ENCODE measurements around the gene GRK3.
"Not testable (repeated sequence)": the region's sequence is repeated elsewhere in the genome, so short reads cannot be mapped to it uniquely, and the experiment has no call there.

The GRK3 gene

DNA sequence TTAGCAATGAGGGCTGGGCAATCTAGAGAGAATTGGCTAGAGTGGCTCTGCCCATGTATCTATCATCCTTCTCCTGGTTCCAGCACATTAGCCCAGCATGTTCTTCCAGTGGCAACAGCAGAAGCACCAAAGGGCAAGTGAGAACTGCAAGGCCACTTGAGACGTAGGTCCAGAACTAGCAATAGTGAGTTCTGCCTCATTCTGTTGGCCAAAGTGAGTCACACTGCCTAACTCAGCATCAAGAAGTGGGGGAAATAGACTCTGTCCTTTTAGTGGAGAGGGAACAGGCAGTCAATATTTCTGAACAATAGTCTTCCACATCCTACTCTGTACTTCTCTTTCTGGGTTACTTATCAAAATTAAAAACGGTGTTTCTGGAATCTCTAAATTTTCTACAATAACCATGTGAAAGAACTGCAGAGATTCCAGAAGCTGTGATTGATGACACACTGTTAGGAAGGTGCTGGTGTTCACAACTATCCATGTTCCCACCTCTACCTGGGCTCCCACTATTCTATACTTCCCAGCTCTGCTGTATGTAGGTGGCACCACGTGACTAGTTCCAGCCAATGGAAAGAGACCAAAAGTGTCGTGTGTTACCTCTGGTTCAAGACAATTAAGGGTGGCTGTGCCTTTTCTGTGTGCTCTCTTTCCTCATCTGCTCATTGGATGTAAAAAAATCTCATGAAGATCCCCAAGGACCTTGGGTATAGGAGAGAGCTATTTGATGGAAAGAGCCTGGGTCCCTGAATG lies 23.4 kb upstream of the GRK3 start:
- ATAC-seq (replicated peaks; ENCODE audit: extremely low read depth, poor library complexity, severe bottlenecking) (no peak), DNase-seq (ENCODE audit: low spot score in 2 of 2) (no peak)
- no peak overlapping the region for H3K27ac Mint-ChIP-seq (ENCODE audit: low read depth)

DNA sequence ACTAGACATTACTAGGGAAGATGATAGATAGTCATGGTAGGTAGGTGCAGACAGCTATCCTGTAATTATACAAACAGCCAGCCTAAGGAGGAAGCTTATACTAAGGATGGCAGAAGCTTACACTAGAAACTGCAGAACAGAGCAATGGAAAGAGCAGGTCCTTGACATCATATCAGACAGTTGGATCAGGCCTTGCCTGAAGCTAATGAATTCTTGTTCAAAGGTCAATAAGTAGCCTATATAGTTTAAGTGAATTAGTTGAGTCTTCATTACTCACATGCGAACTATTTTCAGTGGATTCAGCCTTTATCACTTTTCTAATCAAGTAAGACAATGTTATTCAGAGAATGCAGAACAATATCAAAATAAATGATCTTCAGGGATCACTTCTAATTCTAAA lies 22.3 kb upstream of the GRK3 start:
- no peak overlapping the region for H3K27ac Mint-ChIP-seq (ENCODE audit: low read depth)
- no peaks in the 10 kb centered on the region for H3K4me1 Mint-ChIP-seq
- peaks cover 24% of the 10 kb centered on the region for H3K27me3 Mint-ChIP-seq
- no peak for DNase-seq (ENCODE audit: low spot score in 2 of 2)
- H3K4me3 Mint-ChIP-seq = no peak overlapping the region
- no peaks in the 10 kb centered on the region for H3K36me3 Mint-ChIP-seq (ENCODE audit: insufficient read depth)
- H3K9me3 Mint-ChIP-seq = no peaks in the 10 kb centered on the region
- ATAC-seq (replicated peaks; ENCODE audit: extremely low read depth, poor library complexity, severe bottlenecking) = no peak

More for the DNA sequence above, 23.4 kb upstream of the GRK3 start:
- H3K27me3 Mint-ChIP-seq = peaks cover 29% of the 10 kb centered on the region
- H3K4me1 Mint-ChIP-seq = no peaks in the 10 kb centered on the region
- H3K36me3 Mint-ChIP-seq (ENCODE audit: insufficient read depth) = no peaks in the 10 kb centered on the region
- H3K9me3 Mint-ChIP-seq = no peaks in the 10 kb centered on the region
- no peak overlapping the region for H3K4me3 Mint-ChIP-seq

DNA sequence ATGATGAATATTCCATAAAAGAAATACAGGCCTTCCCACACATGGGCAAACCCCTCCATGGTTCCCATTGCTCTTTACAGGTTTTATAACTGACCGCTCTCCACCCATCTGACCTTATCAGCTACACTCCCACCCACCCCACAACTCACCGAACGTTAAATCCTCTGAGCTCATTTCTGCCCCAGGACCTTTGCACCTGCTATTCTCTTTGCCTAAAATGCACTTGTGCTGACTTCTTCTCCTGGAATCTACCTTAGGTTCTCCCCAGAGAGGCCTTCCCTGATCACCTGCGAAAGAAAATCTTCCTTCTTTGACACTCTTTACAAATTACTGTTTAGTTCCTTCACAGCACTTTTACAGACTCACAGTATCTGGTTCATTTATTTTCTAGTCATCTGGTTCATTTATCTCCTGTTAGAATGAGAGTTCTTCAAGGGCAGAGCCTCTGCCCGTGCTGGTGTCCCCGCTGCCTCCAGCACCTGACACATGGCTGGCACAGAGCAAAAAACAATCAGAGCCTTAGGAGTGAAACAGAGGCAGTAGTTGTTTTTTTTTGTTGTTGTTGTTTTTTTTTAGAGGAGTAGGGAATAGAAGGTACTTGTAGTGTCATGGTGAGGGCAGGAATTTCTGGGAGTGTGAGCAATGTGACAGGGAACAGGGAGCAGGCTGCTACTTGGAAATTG lies 21.6 kb upstream of the GRK3 start:
- H3K27ac Mint-ChIP-seq (ENCODE audit: low read depth) = no peak overlapping the region
- peaks cover 24% of the 10 kb centered on the region for H3K27me3 Mint-ChIP-seq
- H3K4me1 Mint-ChIP-seq = no peaks in the 10 kb centered on the region
- no peak for DNase-seq (ENCODE audit: low spot score in 2 of 2)
- ATAC-seq (replicated peaks; ENCODE audit: extremely low read depth, poor library complexity, severe bottlenecking) = no peak
- H3K9me3 Mint-ChIP-seq = no peaks in the 10 kb centered on the region
- H3K36me3 Mint-ChIP-seq (ENCODE audit: insufficient read depth) = no peaks in the 10 kb centered on the region
- no peak overlapping the region for H3K4me3 Mint-ChIP-seq

DNA sequence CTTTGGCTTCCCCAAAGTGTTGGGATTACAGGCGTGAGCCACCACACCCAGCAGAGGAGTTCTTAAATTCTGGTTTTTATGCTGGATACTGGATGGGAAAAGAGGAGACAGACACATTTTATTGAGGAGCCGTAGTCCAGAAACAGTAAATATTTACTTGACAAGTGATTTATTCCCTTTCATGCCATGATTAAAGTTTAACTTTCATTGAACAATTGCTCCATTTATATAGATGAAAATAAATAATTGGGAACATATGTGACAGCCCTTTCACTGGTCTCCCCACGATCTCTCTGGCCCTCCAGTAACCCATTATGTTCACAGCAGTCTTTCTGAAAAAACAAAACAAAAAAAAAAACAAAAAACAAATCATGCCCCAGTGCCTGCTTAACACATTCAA lies 19.3 kb upstream of the GRK3 start:
- H3K27me3 Mint-ChIP-seq = peaks cover 24% of the 10 kb centered on the region
- H3K4me1 Mint-ChIP-seq = no peaks in the 10 kb centered on the region
- no peaks in the 10 kb centered on the region for H3K9me3 Mint-ChIP-seq
- H3K4me3 Mint-ChIP-seq = no peak overlapping the region
- no peaks in the 10 kb centered on the region for H3K36me3 Mint-ChIP-seq (ENCODE audit: insufficient read depth)
- DNase-seq (ENCODE audit: low spot score in 2 of 2) (no peak), ATAC-seq (replicated peaks; ENCODE audit: extremely low read depth, poor library complexity, severe bottlenecking) (no peak)
- H3K27ac Mint-ChIP-seq (ENCODE audit: low read depth) = no peak overlapping the region

DNA sequence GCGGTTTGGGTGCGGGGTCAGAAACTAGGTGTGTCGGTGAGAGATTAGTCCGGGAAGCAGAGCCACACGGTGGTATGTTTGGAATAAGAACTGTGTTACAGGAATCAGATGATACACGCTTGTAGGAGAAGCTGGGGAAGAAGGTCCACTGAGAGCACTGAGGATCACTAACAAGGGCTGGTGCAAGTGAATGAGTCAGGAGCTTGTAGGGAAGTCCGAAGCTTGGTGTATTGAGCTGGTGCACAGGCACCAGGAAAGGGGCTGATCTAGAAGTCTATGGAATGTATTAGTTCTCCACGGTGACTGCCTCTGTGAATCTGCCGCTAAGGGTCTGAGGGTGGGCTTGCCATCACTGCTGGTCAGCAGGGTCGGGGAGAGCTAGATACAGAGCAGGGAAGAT lies 18.8 kb upstream of the GRK3 start:
- Mint-ChIP-seq H3K27me3 (peaks cover 24% of the 10 kb centered on the region), H3K36me3 (ENCODE audit: insufficient read depth) (no peaks in the 10 kb centered on the region), H3K9me3 (no peaks in the 10 kb centered on the region), H3K27ac (ENCODE audit: low read depth) (no peak overlapping the region), H3K4me1 (no peaks in the 10 kb centered on the region), H3K4me3 (no peak overlapping the region)
- no peak for DNase-seq (ENCODE audit: low spot score in 2 of 2)
- ATAC-seq (replicated peaks; ENCODE audit: extremely low read depth, poor library complexity, severe bottlenecking) = no peak

DNA sequence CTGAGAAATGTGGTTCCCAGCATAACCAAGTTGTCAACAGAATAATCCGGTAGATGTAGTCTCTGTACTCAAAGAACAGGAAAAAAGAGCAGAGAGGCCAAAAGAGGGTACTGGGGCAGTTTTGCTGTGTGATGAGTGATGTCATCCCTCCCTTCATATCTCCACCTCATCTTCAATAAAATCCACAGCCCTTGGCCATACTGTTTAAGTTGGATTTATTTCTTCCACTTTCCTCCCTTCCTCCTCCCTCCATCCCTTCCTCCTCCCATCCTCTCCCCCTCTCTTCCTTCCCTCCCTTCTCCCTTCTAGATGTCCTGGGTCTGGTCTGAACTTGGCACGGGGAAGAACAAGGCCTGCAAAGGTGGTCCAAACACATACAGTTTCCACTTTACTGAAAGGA lies 18.2 kb upstream of the GRK3 start:
- Mint-ChIP-seq H3K4me1 (no peaks in the 10 kb centered on the region), H3K27me3 (peaks cover 24% of the 10 kb centered on the region), H3K9me3 (no peaks in the 10 kb centered on the region), H3K36me3 (ENCODE audit: insufficient read depth) (no peaks in the 10 kb centered on the region), H3K4me3 (no peak overlapping the region), H3K27ac (ENCODE audit: low read depth) (no peak overlapping the region)
- no peak for ATAC-seq (replicated peaks; ENCODE audit: extremely low read depth, poor library complexity, severe bottlenecking)
- no peak for DNase-seq (ENCODE audit: low spot score in 2 of 2)

DNA sequence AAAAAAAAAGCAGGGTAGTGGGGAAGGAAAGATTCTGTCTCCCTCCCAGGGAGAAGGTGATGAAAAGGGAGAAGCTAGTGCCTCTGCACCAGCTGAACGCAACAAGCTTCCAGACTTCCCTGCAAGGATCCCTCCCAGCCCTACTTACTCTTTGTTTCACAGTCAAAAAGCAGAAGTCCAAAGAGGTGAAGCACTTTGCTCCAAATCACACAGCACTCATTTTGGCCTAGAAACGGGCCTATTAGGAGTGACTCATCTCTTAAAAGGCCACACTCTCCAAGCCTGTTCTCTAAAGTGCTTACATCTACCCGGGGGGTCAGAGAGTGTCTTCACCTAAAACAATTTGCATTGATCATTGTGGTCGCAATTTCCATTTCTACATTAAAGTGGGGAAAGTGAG lies 17.7 kb upstream of the GRK3 start:
- DNase-seq (ENCODE audit: low spot score in 2 of 2) (no peak), ATAC-seq (replicated peaks; ENCODE audit: extremely low read depth, poor library complexity, severe bottlenecking) (no peak)
- Mint-ChIP-seq H3K36me3 (ENCODE audit: insufficient read depth) (no peaks in the 10 kb centered on the region), H3K4me1 (no peaks in the 10 kb centered on the region), H3K27me3 (peaks cover 24% of the 10 kb centered on the region), H3K4me3 (no peak overlapping the region), H3K27ac (ENCODE audit: low read depth) (no peak overlapping the region), H3K9me3 (no peaks in the 10 kb centered on the region)

DNA sequence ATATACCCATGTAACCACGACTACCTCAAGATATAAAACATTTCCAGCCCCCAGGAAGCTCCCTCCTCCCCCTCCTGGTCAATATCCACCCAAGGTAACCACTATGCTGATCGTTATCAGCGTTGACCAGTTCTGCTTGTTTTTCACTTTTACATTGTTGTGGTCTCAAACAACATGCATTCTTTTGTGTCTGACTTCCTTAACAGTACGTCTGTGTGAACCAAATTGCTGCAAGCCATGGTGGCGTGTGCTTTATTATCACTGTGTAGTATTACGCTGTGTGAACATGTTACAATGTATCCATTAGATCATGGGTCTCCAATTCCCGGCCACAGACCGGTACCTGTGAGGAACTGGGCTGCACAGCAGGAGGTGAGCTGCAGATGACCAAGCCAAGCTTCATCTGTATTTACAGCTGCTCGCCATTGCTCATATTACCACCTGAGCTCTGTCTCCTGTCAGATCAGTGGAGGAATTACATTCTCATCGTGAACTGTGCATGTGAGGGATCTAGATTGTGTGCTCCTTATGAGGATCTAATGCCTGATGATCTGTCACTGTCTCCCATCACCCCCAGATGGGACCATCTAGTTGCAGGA lies 15.5 kb upstream of the GRK3 start:
- Mint-ChIP-seq H3K27me3 (peaks cover 15% of the 10 kb centered on the region), H3K36me3 (ENCODE audit: insufficient read depth) (no peaks in the 10 kb centered on the region), H3K4me3 (no peak overlapping the region), H3K9me3 (no peaks in the 10 kb centered on the region), H3K4me1 (no peaks in the 10 kb centered on the region), H3K27ac (ENCODE audit: low read depth) (no peak overlapping the region)
- DNase-seq (ENCODE audit: low spot score in 2 of 2) = no peak
- no peak for ATAC-seq (replicated peaks; ENCODE audit: extremely low read depth, poor library complexity, severe bottlenecking)

DNA sequence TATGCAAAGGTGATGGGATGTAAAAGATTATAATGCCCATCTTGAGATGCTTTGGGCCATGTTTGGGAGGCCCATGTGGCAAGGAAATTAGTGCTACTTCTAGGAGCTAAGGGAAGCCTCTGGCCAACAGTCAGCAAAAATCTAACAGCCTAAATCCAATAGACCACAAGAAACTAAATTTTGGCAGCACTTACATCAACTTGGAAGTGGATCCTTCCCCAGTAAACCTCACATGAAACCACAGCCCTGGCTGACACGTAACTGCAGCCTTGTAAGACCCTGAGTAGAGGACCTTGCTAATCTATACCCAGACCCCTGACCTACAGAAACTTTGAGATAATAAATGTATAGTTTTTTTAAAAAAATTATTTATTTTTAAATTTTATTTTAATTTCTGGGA lies 13.1 kb upstream of the GRK3 start:
- no peaks in the 10 kb centered on the region for H3K9me3 Mint-ChIP-seq
- ATAC-seq (replicated peaks; ENCODE audit: extremely low read depth, poor library complexity, severe bottlenecking) (no peak), DNase-seq (ENCODE audit: low spot score in 2 of 2) (no peak)
- H3K4me1 Mint-ChIP-seq = no peaks in the 10 kb centered on the region
- no peak overlapping the region for H3K4me3 Mint-ChIP-seq
- H3K27me3 Mint-ChIP-seq = peaks cover 10% of the 10 kb centered on the region
- H3K27ac Mint-ChIP-seq (ENCODE audit: low read depth) = no peak overlapping the region
- no peaks in the 10 kb centered on the region for H3K36me3 Mint-ChIP-seq (ENCODE audit: insufficient read depth)

DNA sequence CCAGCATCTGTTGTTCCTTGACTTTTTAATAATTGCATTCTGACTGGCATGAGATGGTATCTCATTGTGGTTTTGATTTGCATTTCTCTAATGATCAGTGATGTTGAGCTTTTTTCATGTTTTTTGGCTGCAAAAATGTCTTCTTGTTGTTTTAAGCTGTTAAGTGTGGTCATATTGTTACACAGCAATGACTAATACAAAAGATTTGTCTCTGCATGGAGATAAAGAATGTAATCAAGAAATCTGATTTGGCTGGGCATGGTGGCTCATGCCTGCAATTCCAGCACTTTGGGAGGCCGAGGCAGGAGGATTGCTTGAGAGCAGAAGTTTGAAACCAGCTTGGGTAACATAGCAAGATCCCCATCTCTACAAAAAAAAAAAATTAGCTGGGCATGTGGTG lies 12.1 kb upstream of the GRK3 start:
- not testable (repeated sequence) for DNase-seq (ENCODE audit: low spot score in 2 of 2); ATAC-seq (replicated peaks; ENCODE audit: extremely low read depth, poor library complexity, severe bottlenecking); H3K36me3 Mint-ChIP-seq (ENCODE audit: insufficient read depth); H3K27ac Mint-ChIP-seq (ENCODE audit: low read depth); H3K9me3 Mint-ChIP-seq; H3K27me3 Mint-ChIP-seq; H3K4me1 Mint-ChIP-seq; H3K4me3 Mint-ChIP-seq

DNA sequence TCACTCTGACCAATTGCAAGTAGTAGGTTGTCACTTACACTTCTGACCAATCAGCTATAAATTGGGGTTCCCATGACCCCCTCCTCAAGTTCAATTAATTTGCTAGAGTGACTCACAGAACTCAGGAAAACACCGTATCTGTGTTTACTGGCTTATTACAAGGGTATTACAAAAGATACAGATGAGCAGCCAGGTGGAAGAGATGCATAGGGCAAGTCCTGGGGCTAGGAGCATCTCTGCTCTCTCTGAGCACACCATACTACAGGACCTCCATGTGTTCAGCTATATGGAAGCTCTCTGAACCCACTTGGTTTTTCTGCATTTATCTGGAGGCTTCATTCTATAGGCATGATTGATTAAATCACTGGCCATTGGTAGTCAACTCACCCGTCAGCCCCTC lies 11.3 kb upstream of the GRK3 start:
- Mint-ChIP-seq H3K27ac (ENCODE audit: low read depth) (no peak overlapping the region), H3K27me3 (peaks cover 9% of the 10 kb centered on the region), H3K36me3 (ENCODE audit: insufficient read depth) (no peaks in the 10 kb centered on the region), H3K4me1 (no peaks in the 10 kb centered on the region), H3K9me3 (no peaks in the 10 kb centered on the region), H3K4me3 (no peak overlapping the region)
- DNase-seq (ENCODE audit: low spot score in 2 of 2) = no peak
- no peak for ATAC-seq (replicated peaks; ENCODE audit: extremely low read depth, poor library complexity, severe bottlenecking)

DNA sequence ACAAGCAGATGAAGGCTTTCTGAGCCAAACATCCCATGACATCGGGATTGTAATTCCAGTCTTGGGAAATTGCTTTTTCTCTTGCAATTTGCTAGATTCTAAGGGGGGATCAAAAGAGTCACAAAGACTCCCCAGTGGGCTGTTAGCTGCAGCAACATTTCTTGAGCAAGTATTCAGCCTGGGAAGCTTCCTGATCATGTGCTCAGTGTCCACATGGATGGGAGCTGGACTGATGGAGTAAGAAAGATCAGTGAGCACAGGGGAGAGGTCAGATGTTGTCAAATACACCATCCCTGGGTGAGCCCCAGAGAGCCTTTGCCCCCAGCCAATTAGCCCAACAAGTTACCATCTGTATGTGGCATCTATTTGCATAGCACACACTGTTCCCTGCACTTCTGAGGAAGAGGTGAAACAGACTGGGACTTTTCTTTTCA lies 10.2 kb upstream of the GRK3 start:
- ATAC-seq (replicated peaks; ENCODE audit: extremely low read depth, poor library complexity, severe bottlenecking) (no peak), DNase-seq (ENCODE audit: low spot score in 2 of 2) (no peak)
- Mint-ChIP-seq H3K36me3 (ENCODE audit: insufficient read depth) (no peaks in the 10 kb centered on the region), H3K27me3 (peaks cover 9% of the 10 kb centered on the region), H3K4me1 (no peaks in the 10 kb centered on the region), H3K27ac (ENCODE audit: low read depth) (no peak overlapping the region), H3K9me3 (no peaks in the 10 kb centered on the region), H3K4me3 (no peak overlapping the region)

DNA sequence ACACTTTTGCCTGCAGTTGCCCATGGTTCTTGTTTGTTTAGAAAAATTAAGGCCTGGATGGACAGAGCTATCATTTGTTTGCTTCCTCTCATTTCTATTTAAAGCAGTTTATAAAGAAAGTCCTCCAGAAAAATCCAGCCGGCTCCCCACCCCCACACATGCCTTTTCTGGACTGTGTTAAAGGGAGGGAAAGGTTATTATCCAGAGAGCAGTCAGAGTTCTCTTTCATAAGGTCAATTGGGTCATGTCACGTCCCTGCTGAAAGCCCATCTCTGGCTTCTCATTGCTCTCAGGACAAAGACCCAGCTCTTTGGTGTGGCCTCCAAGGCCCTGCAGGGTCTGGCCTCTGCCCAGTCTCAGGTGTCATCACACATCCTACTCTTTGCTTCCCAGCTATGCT lies 9.8 kb upstream of the GRK3 start:
- no peaks in the 10 kb centered on the region for H3K4me1 Mint-ChIP-seq
- H3K27me3 Mint-ChIP-seq = peaks cover 9% of the 10 kb centered on the region

More for the DNA sequence above, 9.8 kb upstream of the GRK3 start:
- Mint-ChIP-seq H3K27ac (ENCODE audit: low read depth) (no peak overlapping the region), H3K4me3 (no peak overlapping the region), H3K9me3 (no peaks in the 10 kb centered on the region), H3K36me3 (ENCODE audit: insufficient read depth) (no peaks in the 10 kb centered on the region)
- ATAC-seq (replicated peaks; ENCODE audit: extremely low read depth, poor library complexity, severe bottlenecking) = no peak
- no peak for DNase-seq (ENCODE audit: low spot score in 2 of 2)

All from central memory CD8-positive, alpha-beta T cell (primary cell).